Mononuclear cell (primary cell): ENCODE results near the gene CES3. TPM values are rescaled to one million over a fixed set of nuclear protein-coding genes. Genes with fewer than 3 reads are reported as not detected.

Experiments
- H3K27me3 ChIP-seq: 2 replicates; pipeline ENCODE4 v1.6.0; 2011; ENCODE audit warnings: low read length, control low read depth; ENCODE audit not compliant: insufficient read depth
- H3K4me1 ChIP-seq: 2 replicates; pipeline ENCODE4 v1.5.1; 2011; ENCODE audit warnings: mild to moderate bottlenecking, low read length, control low read depth; ENCODE audit not compliant: insufficient read depth
- H3K4me3 ChIP-seq: 2 replicates; pipeline ENCODE4 v1.5.1; 2011; ENCODE audit warnings: mild to moderate bottlenecking, low read length, moderate library complexity
- H3K9me3 ChIP-seq: 2 replicates; pipeline ENCODE4 v1.5.1; 2011; ENCODE audit warnings: low read depth, mild to moderate bottlenecking, control low read depth, low read length
- total RNA-seq: library from RNA; depleted of rRNA; stranded (reverse); fragments of >200 nt; gene quantifications from one replicate; pipeline ENCODE4 v1.2.3, GENCODE V29; 2012

The CES3 gene
- total RNA-seq, 1 donor, result 0.63 TPM

- H3K27me3 ChIP-seq, result peaks cover 23% of the 10 kb centered on the region
- peak overlapping the region; percentile 22 for H3K4me3 ChIP-seq
- H3K4me1 ChIP-seq, result peaks cover 16% of the 10 kb centered on the region
- H3K9me3 ChIP-seq, result no peaks in the 10 kb centered on the region
Measured at GRCh38 chr16:67013823-67014633, 53.0 kb downstream of the CES3 start.

DNA sequence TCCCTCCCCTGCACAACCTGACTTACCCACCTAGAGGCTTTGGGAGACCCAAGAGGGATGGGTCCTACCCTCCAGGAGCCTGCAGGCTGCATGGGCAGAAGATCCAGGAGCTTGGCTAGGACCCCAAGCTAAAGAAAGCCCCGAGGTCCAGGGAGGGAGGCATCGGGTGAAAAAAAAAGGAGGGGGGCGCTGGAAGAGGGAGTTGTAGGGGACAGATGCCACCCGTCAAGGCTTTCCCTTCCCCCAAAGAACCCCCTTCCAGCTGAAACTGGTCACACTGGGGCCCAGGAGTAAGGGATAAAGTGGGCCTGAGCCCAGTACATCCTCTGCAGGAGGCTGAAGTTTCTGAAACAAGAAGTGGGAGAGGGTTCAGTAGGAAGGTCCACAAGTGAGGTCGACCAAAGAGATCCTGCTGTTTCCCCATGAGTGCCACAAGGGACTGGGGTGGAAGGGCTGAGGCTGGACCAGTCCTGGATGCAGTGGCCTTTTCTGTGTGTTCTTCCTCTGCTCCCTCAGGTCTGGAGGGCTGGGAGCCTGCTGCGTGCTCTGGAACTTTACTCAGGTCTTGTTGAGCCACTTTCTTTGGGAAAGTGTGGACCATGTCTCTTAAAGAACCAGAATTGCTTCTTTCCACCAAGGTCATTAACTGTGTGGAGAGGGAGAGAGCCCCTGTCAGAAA is 53.7 kb downstream of the CES3 start:
- Histone ChIP-seq H3K9me3 (no peaks in the 10 kb centered on the region), H3K4me1 (peaks cover 16% of the 10 kb centered on the region), H3K27me3 (peaks cover 23% of the 10 kb centered on the region), H3K4me3 (no peak overlapping the region)

- H3K9me3 ChIP-seq, result no peaks in the 10 kb centered on the region
- peaks cover 16% of the 10 kb centered on the region for H3K4me1 ChIP-seq
- H3K27me3 ChIP-seq, result peaks cover 23% of the 10 kb centered on the region
Measured at GRCh38 chr16:67015313-67015731, 54.3 kb downstream of the CES3 start.

GRCh38 chr16:67016143-67016542 is 55.1 kb downstream of the CES3 start:
- H3K4me1 ChIP-seq, result peaks cover 16% of the 10 kb centered on the region
- peaks cover 23% of the 10 kb centered on the region for H3K27me3 ChIP-seq
- H3K9me3 ChIP-seq, result no peaks in the 10 kb centered on the region
- H3K4me3 ChIP-seq, result no peak overlapping the region

More at GRCh38 chr16:67015313-67015731, 54.3 kb downstream of the CES3 start:
- no peak overlapping the region for H3K4me3 ChIP-seq

GRCh38 chr16:67016681-67017420 is 55.8 kb downstream of the CES3 start:
- Histone ChIP-seq H3K27me3 (peaks cover 23% of the 10 kb centered on the region), H3K9me3 (no peaks in the 10 kb centered on the region), H3K4me1 (peaks cover 16% of the 10 kb centered on the region), H3K4me3 (no peak overlapping the region)

- Histone ChIP-seq H3K4me3 (no peak overlapping the region), H3K9me3 (no peaks in the 10 kb centered on the region)
Measured at GRCh38 chr16:67017421-67017750, 56.3 kb downstream of the CES3 start.

DNA sequence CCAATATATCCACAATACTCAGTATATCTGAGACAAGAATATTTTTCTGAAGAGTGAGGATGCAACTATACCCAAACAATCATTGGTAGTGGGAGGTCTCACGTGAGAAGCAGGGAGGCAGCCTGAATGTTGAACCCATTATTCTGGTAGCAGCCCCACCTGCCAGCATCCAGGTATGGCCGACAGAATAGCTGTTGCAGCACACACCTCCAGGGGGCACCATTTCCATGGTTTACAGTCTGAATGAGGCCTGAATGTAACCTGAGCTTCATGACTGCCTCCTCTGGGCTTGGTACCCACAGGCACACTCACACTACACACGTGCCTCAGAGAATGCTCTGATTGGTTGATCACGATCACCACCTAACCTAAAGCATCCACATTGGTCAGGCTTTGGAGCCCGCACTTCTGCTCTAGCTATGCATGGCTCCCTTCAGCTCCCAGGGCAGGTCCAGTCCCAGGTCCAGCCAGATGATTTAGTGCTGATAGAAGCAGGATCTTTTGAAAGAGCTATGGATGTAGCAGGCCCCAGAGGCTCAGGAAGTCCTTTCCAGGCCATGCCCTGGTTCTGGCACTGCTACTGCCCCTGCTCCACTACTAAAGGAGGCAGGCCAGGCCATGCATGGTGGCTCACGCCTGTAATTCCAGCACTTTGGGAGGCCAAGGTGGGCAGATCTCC is 56.9 kb downstream of the CES3 start:
- Histone ChIP-seq H3K9me3 (no peaks in the 10 kb centered on the region), H3K4me3 (no peak overlapping the region), H3K27me3 (peaks cover 19% of the 10 kb centered on the region), H3K4me1 (peaks cover 16% of the 10 kb centered on the region)

More at GRCh38 chr16:67017421-67017750, 56.3 kb downstream of the CES3 start:
- Histone ChIP-seq H3K27me3 (peaks cover 23% of the 10 kb centered on the region), H3K4me1 (peaks cover 16% of the 10 kb centered on the region)

DNA sequence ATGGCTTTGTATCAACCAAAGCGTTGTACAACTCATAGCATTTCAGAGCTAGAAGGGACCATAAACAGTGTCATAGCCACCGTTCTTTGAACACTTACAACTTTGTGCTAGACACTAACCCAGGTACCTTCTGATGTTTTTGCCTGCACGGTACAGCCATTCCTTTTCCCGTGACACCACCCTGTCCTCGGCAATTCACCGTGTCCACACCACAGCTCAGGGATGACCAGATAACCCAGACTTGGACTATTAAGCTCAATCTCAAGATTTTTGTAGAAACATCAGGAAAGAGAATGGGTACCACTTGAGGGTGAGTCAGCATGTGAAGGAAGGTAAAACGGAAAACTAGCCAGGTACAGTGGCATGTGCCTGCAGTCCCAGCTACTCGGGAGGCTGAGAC is 58.1 kb downstream of the CES3 start:
- Histone ChIP-seq H3K9me3 (no peaks in the 10 kb centered on the region), H3K4me3 (no peak overlapping the region), H3K4me1 (peaks cover 5% of the 10 kb centered on the region), H3K27me3 (peaks cover 12% of the 10 kb centered on the region)

GRCh38 chr16:67021321-67021720 is 60.3 kb downstream of the CES3 start:
- Histone ChIP-seq H3K27me3 (no peaks in the 10 kb centered on the region), H3K9me3 (no peaks in the 10 kb centered on the region), H3K4me3 (no peak overlapping the region), H3K4me1 (no peaks in the 10 kb centered on the region)

GRCh38 chr16:67022531-67023214 is 61.6 kb downstream of the CES3 start:
- Histone ChIP-seq H3K4me1 (no peaks in the 10 kb centered on the region), H3K4me3 (no peak overlapping the region), H3K27me3 (no peaks in the 10 kb centered on the region), H3K9me3 (no peaks in the 10 kb centered on the region)

DNA sequence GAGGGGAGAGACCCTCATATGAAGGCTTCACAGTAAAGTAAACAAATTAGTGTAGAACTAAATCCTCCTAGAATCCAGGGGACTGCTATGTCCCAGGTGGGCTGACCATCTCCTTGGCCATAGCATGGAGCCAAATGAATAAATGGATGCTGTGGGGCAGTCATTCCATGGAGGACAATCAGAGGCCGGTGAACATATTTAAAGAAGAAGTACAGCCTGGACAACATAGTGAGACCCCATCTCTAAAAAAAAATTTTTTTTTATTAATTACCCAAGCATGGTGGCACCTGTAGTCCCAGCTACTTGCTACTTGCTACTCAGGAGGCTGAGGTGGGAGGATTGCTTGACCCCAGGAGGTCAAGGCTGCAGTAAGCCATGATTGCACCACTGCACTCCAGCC is 62.6 kb downstream of the CES3 start:
- Histone ChIP-seq H3K9me3 (no peaks in the 10 kb centered on the region), H3K27me3 (no peaks in the 10 kb centered on the region), H3K4me1 (peaks cover 8% of the 10 kb centered on the region), H3K4me3 (no peak overlapping the region)

Other genes starting within 250 kb of the CES3 start
- 124 TPM for gene DYNC1LI2, start 209.7 kb upstream of the CES3 start, total RNA-seq
- 0.42 TPM for gene TERB1, start 159.7 kb upstream of the CES3 start, total RNA-seq
- gene NAE1, start 130.3 kb upstream of the CES3 start, total RNA-seq, result 76.7 TPM
- gene CA7, start 116.9 kb upstream of the CES3 start, total RNA-seq, result not detected
- 4.0 TPM for gene PDP2, start 80.8 kb upstream of the CES3 start, total RNA-seq
- not detected for gene CDH16, start 42.4 kb upstream of the CES3 start, total RNA-seq
- gene RRAD, start 35.7 kb upstream of the CES3 start, total RNA-seq, result 1.3 TPM
- 21.2 TPM for gene CIAO2B, start 26.9 kb upstream of the CES3 start, total RNA-seq
- 23.8 TPM for gene CES2, start 25.8 kb upstream of the CES3 start, total RNA-seq
- gene CES4A, start 27.3 kb downstream of the CES3 start, total RNA-seq, result 5.6 TPM
- 80.5 TPM for gene CBFB, start 67.9 kb downstream of the CES3 start, total RNA-seq
- gene PHAF1, start 148.7 kb downstream of the CES3 start, total RNA-seq, result 32.5 TPM
- gene B3GNT9, start 189.7 kb downstream of the CES3 start, total RNA-seq, result 2.0 TPM
- gene TRADD, start 198.6 kb downstream of the CES3 start, total RNA-seq, result 18.4 TPM
- 8.5 TPM for gene FBXL8, start 198.7 kb downstream of the CES3 start, total RNA-seq
- gene HSF4, start 203.5 kb downstream of the CES3 start, total RNA-seq, result 2.7 TPM
- 0.73 TPM for gene NOL3, start 209.3 kb downstream of the CES3 start, total RNA-seq
- gene MATCAP1, start 222.7 kb downstream of the CES3 start, total RNA-seq, result 3.5 TPM
- gene EXOC3L1, start 228.9 kb downstream of the CES3 start, total RNA-seq, result 0.42 TPM
- gene E2F4, start 230.9 kb downstream of the CES3 start, total RNA-seq, result 53.3 TPM
- gene ELMO3, start 237.9 kb downstream of the CES3 start, total RNA-seq, result 0.31 TPM